Gastrocnemius medialis (tissue), 4 donors: ENCODE data around the gene KERA.

Experiments
- CTCF ChIP-seq, 5 experiments: fragments of 450-650 bp in 3 of 5; fragments of 200-600 bp in 2 of 5; sonication (generic) in 2 of 5; IDR thresholded peaks in 4 of 5; conservative IDR thresholded peaks in 1 of 5; 1 replicate in 4 of 5; 2 replicates in 1 of 5; pipeline ENCODE4 v1.5.1; 2016 to 2019; ENCODE audit warnings: antibody characterized with exemption in 5 of 5, mild to moderate bottlenecking in 3 of 5, moderate library complexity in 3 of 5
- POLR2A ChIP-seq, 2 donors: fragments of 450-650 bp; IDR thresholded peaks; one replicate each; pipeline ENCODE4 v1.6.1; 2017; ENCODE audit warnings: antibody characterized with exemption in 2 of 2, mild to moderate bottlenecking in 2 of 2, moderate library complexity in 2 of 2

GRCh38 chr12:91017511-91018263, 40.1 kb downstream of the KERA start:
- TF ChIP-seq CTCF (IDR thresholded peaks at IDR 0.05 in 4 of 5, conservative IDR thresholded peaks at IDR 0.05 in 1 of 5) (no peak), POLR2A (IDR thresholded peaks at IDR 0.05) (no peak)
